ENCODE results near the gene C1QL4.
"Not testable (repeated sequence)": the region's sequence is repeated elsewhere in the genome, so short reads cannot be mapped to it uniquely, and the experiment has no call there.

Gene C1QL4

GRCh38 chr12:49332891-49333371 lies 4.1 kb downstream of the C1QL4 start:
- no peak for DNase-seq

GRCh38 chr12:49332441-49332861 lies 4.5 kb downstream of the C1QL4 start:
- no peak for DNase-seq

- peak; percentile 9 for DNase-seq
Measured at GRCh38 chr12:49331380-49332222, 5.4 kb downstream of the C1QL4 start.

GRCh38 chr12:49330631-49331379 lies 6.2 kb downstream of the C1QL4 start:
- no peak for DNase-seq

- no peak for DNase-seq
Measured at GRCh38 chr12:49330032-49330619, 6.9 kb downstream of the C1QL4 start.

GRCh38 chr12:49328816-49329215 lies 8.2 kb downstream of the C1QL4 start:
- no peak for DNase-seq

- DNase-seq, result no peak
Measured at GRCh38 chr12:49327887-49328286, 9.1 kb downstream of the C1QL4 start.

- DNase-seq, result no peak
Measured at GRCh38 chr12:49327368-49327767, 9.6 kb downstream of the C1QL4 start.

- DNase-seq, result no peak
Measured at GRCh38 chr12:49325606-49326005, 11.4 kb downstream of the C1QL4 start.

- no peak for DNase-seq
Measured at GRCh38 chr12:49323524-49324097, 13.4 kb downstream of the C1QL4 start.

GRCh38 chr12:49322708-49323523 lies 14.1 kb downstream of the C1QL4 start, which contains the start of gene TROAP:
Gene TROAP, plus strand, starts transcription at chr12:49323255. Its CDS starts 354 bp downstream, at chr12:49323609.
- DNase-seq, result peak; percentile 97

GRCh38 chr12:49322367-49322707 lies 14.7 kb downstream of the C1QL4 start:
- DNase-seq, result no peak

GRCh38 chr12:49320411-49321103 lies 16.4 kb downstream of the C1QL4 start:
- DNase-seq, result not testable (repeated sequence)

GRCh38 chr12:49317118-49317517 lies 19.9 kb downstream of the C1QL4 start:
- not testable (repeated sequence) for DNase-seq

- no peak for DNase-seq
Measured at GRCh38 chr12:49314811-49315210, 22.2 kb downstream of the C1QL4 start.

GRCh38 chr12:49310451-49311000 lies 26.5 kb downstream of the C1QL4 start:
- not testable (repeated sequence) for DNase-seq

- no peak for DNase-seq
Measured at GRCh38 chr12:49309386-49309785, 27.6 kb downstream of the C1QL4 start.

GRCh38 chr12:49305762-49306510 lies 31.1 kb downstream of the C1QL4 start:
- no peak for DNase-seq

GRCh38 chr12:49304161-49304560 lies 32.8 kb downstream of the C1QL4 start:
- no peak for DNase-seq

- DNase-seq, result no peak
Measured at GRCh38 chr12:49301760-49302159, 35.2 kb downstream of the C1QL4 start.

GRCh38 chr12:49298160-49298559 lies 38.8 kb downstream of the C1QL4 start:
- DNase-seq, result no peak

All from NCI-H2227 treated with DMSO at 0.1 percent for 48 hours (cell line).